Body of pancreas (tissue), 4 donors: Measurements from ENCODE around the gene DIS3L2.

ENCODE experiments used
- POLR2A ChIP-seq, 3 donors: fragments of 450-650 bp; IDR thresholded peaks; one replicate each; pipeline ENCODE4 v1.6.1; 2016; ENCODE audit warnings: antibody characterized with exemption in 3 of 3, mild to moderate bottlenecking in 2 of 3
- TF ChIP-seq, protein P1 (sequence below), 7 experiments: fragments of 450-650 bp in 4 of 7; fragments of 200-600 bp in 3 of 7; sonication (generic) in 3 of 7; IDR thresholded peaks; one replicate each; pipeline ENCODE4 v1.5.1; 2016 to 2019; ENCODE audit warnings: antibody characterized with exemption in 7 of 7

DNA sequence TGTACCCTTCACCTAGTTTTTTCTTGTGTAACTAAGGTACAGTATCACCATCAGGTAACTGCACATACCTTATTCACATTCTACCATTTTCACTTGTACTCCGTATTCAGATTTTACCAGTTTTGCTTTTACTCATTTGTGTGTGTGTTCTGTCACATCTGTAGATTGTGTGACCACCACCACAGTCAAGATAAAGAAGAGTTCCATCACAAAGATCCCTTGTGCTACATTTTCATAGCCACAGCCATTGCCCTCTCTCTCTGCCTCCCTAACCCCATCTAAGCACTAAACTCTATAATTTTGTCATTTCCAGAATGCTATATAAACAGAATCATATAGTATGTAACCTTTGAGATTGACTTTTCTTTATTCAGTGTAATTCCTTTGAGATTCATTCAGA, 23.5 kb downstream of the DIS3L2 start:
- TF ChIP-seq, protein P1, sequence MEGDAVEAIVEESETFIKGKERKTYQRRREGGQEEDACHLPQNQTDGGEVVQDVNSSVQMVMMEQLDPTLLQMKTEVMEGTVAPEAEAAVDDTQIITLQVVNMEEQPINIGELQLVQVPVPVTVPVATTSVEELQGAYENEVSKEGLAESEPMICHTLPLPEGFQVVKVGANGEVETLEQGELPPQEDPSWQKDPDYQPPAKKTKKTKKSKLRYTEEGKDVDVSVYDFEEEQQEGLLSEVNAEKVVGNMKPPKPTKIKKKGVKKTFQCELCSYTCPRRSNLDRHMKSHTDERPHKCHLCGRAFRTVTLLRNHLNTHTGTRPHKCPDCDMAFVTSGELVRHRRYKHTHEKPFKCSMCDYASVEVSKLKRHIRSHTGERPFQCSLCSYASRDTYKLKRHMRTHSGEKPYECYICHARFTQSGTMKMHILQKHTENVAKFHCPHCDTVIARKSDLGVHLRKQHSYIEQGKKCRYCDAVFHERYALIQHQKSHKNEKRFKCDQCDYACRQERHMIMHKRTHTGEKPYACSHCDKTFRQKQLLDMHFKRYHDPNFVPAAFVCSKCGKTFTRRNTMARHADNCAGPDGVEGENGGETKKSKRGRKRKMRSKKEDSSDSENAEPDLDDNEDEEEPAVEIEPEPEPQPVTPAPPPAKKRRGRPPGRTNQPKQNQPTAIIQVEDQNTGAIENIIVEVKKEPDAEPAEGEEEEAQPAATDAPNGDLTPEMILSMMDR (IDR thresholded peaks at IDR 0.05), result no peak
- TF ChIP-seq POLR2A (IDR thresholded peaks at IDR 0.05), result no peak
